Measurements from ENCODE around the gene ELP2.
"Not testable (repeated sequence)": the region's sequence is repeated elsewhere in the genome, so short reads cannot be mapped to it uniquely, and the experiment has no call there.

The ELP2 gene

GRCh38 chr18:36129300-36130038 is at the start of gene ELP2, which contains the start of gene SLC39A6:
ELP2 (plus strand) TSS chr18:36129899; CDS start chr18:36129934, 35 bp downstream.
SLC39A6 (minus strand) TSS chr18:36129340; CDS start chr18:36127007, 2,333 bp downstream.
- peak; percentile 92 for DNase-seq (ENCODE audit: low read depth)

- not testable (repeated sequence) for DNase-seq (ENCODE audit: low read depth)
Measured at GRCh38 chr18:36081118-36081517, 48.6 kb upstream of the ELP2 start.

- DNase-seq (ENCODE audit: low read depth) = no peak
Measured at GRCh38 chr18:36083729-36084128, 46.0 kb upstream of the ELP2 start.

GRCh38 chr18:36085195-36085594 is 44.5 kb upstream of the ELP2 start:
- no peak for DNase-seq (ENCODE audit: low read depth)

- no peak for DNase-seq (ENCODE audit: low read depth)
Measured at GRCh38 chr18:36086186-36086585, 43.5 kb upstream of the ELP2 start.

GRCh38 chr18:36088256-36088655 is 41.4 kb upstream of the ELP2 start:
- DNase-seq (ENCODE audit: low read depth) = no peak

- no peak for DNase-seq (ENCODE audit: low read depth)
Measured at GRCh38 chr18:36089001-36089400, 40.7 kb upstream of the ELP2 start.

- not testable (repeated sequence) for DNase-seq (ENCODE audit: low read depth)
Measured at GRCh38 chr18:36092116-36092515, 37.6 kb upstream of the ELP2 start.

GRCh38 chr18:36094431-36094830 is 35.3 kb upstream of the ELP2 start:
- DNase-seq (ENCODE audit: low read depth) = no peak

- no peak for DNase-seq (ENCODE audit: low read depth)
Measured at GRCh38 chr18:36095936-36096519, 33.7 kb upstream of the ELP2 start.

GRCh38 chr18:36096955-36097354 is 32.7 kb upstream of the ELP2 start:
- no peak for DNase-seq (ENCODE audit: low read depth)

GRCh38 chr18:36099311-36099710 is 30.4 kb upstream of the ELP2 start:
- no peak for DNase-seq (ENCODE audit: low read depth)

- DNase-seq (ENCODE audit: low read depth) = no peak
Measured at GRCh38 chr18:36101943-36102342, 27.8 kb upstream of the ELP2 start.

GRCh38 chr18:36104749-36105148 is 24.9 kb upstream of the ELP2 start:
- no peak for DNase-seq (ENCODE audit: low read depth)

- DNase-seq (ENCODE audit: low read depth) = no peak
Measured at GRCh38 chr18:36107477-36107876, 22.2 kb upstream of the ELP2 start.

GRCh38 chr18:36108196-36108595 is 21.5 kb upstream of the ELP2 start:
- DNase-seq (ENCODE audit: low read depth) = no peak

- no peak for DNase-seq (ENCODE audit: low read depth)
Measured at GRCh38 chr18:36108601-36109000, 21.1 kb upstream of the ELP2 start.

- no peak for DNase-seq (ENCODE audit: low read depth)
Measured at GRCh38 chr18:36109737-36110136, 20.0 kb upstream of the ELP2 start.

- no peak for DNase-seq (ENCODE audit: low read depth)
Measured at GRCh38 chr18:36112302-36112701, 17.4 kb upstream of the ELP2 start.

GRCh38 chr18:36114251-36114650 is 15.4 kb upstream of the ELP2 start:
- no peak for DNase-seq (ENCODE audit: low read depth)

GRCh38 chr18:36114738-36115137 is 15.0 kb upstream of the ELP2 start:
- DNase-seq (ENCODE audit: low read depth) = no peak

GRCh38 chr18:36116771-36117170 is 12.9 kb upstream of the ELP2 start:
- DNase-seq (ENCODE audit: low read depth) = not testable (repeated sequence)

- DNase-seq (ENCODE audit: low read depth) = no peak
Measured at GRCh38 chr18:36120297-36120696, 9.4 kb upstream of the ELP2 start.

GRCh38 chr18:36124841-36125240 is 4.9 kb upstream of the ELP2 start:
- DNase-seq (ENCODE audit: low read depth) = no peak

All from stimulated activated CD8-positive, alpha-beta memory T cell treated with anti-CD3 and anti-CD28 coated beads, Interleukin-7, amount 100 ng/mL, for 24 hours (primary cell).